Myocyte (in vitro differentiated cells): Measurements from ENCODE around the gene POLN. TPM values are rescaled to one million over a fixed set of nuclear protein-coding genes. Genes with fewer than 3 reads are reported as not detected.
A peak's percentile ranks its signal among the peaks of the same experiment; 100 is the strongest.
"Not testable (repeated sequence)": the region's sequence is repeated elsewhere in the genome, so short reads cannot be mapped to it uniquely, and the experiment has no call there.

Experiments used
- DNase-seq: peaks from one replicate; pipeline ENCODE4 v3.0.0-alpha.2; 2012; ENCODE audit warnings: low read depth
- total RNA-seq: library from RNA; depleted of rRNA; stranded (reverse); fragments of >200 nt; gene quantifications from 2 replicates; pipeline ENCODE4 v1.2.3, GENCODE V29; 2014

POLN gene
- total RNA-seq, 1 donor from 2014 or later: 7.8 TPM

- DNase-seq: no peak
These were observed 33.8 kb upstream of the POLN start for GRCh38 chr4:2275546-2276251.

GRCh38 chr4:2275044-2275397, 33.1 kb upstream of the POLN start:
- DNase-seq: not testable (repeated sequence)

- DNase-seq: no peak
These were observed 32.6 kb upstream of the POLN start for GRCh38 chr4:2274320-2275043.

- DNase-seq: no peak
These were observed 31.9 kb upstream of the POLN start for GRCh38 chr4:2273657-2274319.

GRCh38 chr4:2273221-2273620, 31.3 kb upstream of the POLN start:
- no peak for DNase-seq

GRCh38 chr4:2272828-2273120, 30.9 kb upstream of the POLN start:
- DNase-seq: no peak

GRCh38 chr4:2272026-2272827, 30.3 kb upstream of the POLN start:
- DNase-seq: no peak

GRCh38 chr4:2271279-2272025, 29.5 kb upstream of the POLN start:
- no peak for DNase-seq

- no peak for DNase-seq
These were observed 28.6 kb upstream of the POLN start for GRCh38 chr4:2270341-2271165.

- no peak for DNase-seq
These were observed 27.8 kb upstream of the POLN start for GRCh38 chr4:2269618-2270163.

GRCh38 chr4:2269206-2269531, 27.2 kb upstream of the POLN start:
- no peak for DNase-seq

GRCh38 chr4:2268357-2269205, 26.7 kb upstream of the POLN start:
- no peak for DNase-seq

- DNase-seq: no peak
These were observed 25.9 kb upstream of the POLN start for GRCh38 chr4:2267841-2268240.

GRCh38 chr4:2267320-2267811, 25.4 kb upstream of the POLN start:
- no peak for DNase-seq

- no peak for DNase-seq
These were observed 24.9 kb upstream of the POLN start for GRCh38 chr4:2266821-2267220.

- peak; percentile 78 for DNase-seq
These were observed 24.3 kb upstream of the POLN start for GRCh38 chr4:2266181-2266580.

- no peak for DNase-seq
These were observed 23.5 kb upstream of the POLN start for GRCh38 chr4:2265113-2266110.
